K562 (cell line): ENCODE results near the gene SNX1. TPM values are rescaled to one million over a fixed set of nuclear protein-coding genes. Genes with fewer than 3 reads are reported as not detected.

Experiments used
- BRD9 ChIP-seq: fragments of 450-650 bp; IDR thresholded peaks from 2 replicates; pipeline ENCODE4 v1.6.1; 2018; ENCODE audit warnings: low read depth; ENCODE audit not compliant: partially characterized antibody
- E2F8 ChIP-seq: fragments of 450-650 bp; IDR thresholded peaks from 2 replicates; pipeline ENCODE4 v1.7.1; 2018; ENCODE audit warnings: mild to moderate bottlenecking, low read depth; ENCODE audit not compliant: partially characterized antibody
- FOXJ3 ChIP-seq: sonication (generic); formaldehyde crosslinking; IDR thresholded peaks from 2 replicates; pipeline ENCODE4 v1.4.0; 2020; ENCODE audit warnings: mild to moderate bottlenecking, missing genetic modification reagents
- GABPB1 ChIP-seq: sonication (generic); formaldehyde crosslinking; IDR thresholded peaks from 2 replicates; pipeline ENCODE4 v1.8.0; 2022; ENCODE audit warnings: mild to moderate bottlenecking, missing genetic modification reagents
- KDM4B ChIP-seq, 2 experiments: fragments of 450-650 bp in 1 of 2; sonication (generic) in 1 of 2; IDR thresholded peaks; 2 replicates each; pipeline ENCODE4 v1.6.1; 2016 to 2017; ENCODE audit warnings: borderline replicate concordance in 2 of 2, antibody characterized with exemption in 1 of 2, low read depth in 1 of 2, mild to moderate bottlenecking in 1 of 2
- KLF6 ChIP-seq: fragments of 250-450 bp; sonication (Bioruptor Pico); IDR thresholded peaks from 2 replicates; pipeline ENCODE4 v1.4.0; 2020; ENCODE audit warnings: mild to moderate bottlenecking, moderate library complexity, borderline replicate concordance
- NFE2 ChIP-seq: IDR thresholded peaks from 2 replicates; pipeline ENCODE4 v1.6.1; 2014; ENCODE audit warnings: antibody characterized with exemption, low read depth
- POU5F1 ChIP-seq: fragments of 150-350 bp; IDR thresholded peaks from 2 replicates; pipeline ENCODE4 v1.6.1; 2014; ENCODE audit warnings: borderline replicate concordance, low read length, low read depth, mild to moderate bottlenecking; ENCODE audit not compliant: partially characterized antibody
- REST ChIP-seq, 2 experiments: fragments of 450-650 bp; formaldehyde crosslinking in 1 of 2; IDR thresholded peaks; 2 replicates each; pipeline versions ENCODE4 v1.4.0 to v1.6.1; 2014 to 2020; ENCODE audit warnings: mild to moderate bottlenecking in 2 of 2, borderline replicate concordance in 1 of 2, low read depth in 1 of 2
- XRCC4 ChIP-seq: IDR thresholded peaks from one replicate; pipeline ENCODE4 v1.6.1; 2011; ENCODE audit not compliant: insufficient read depth, insufficient read length; ENCODE audit errors: extremely low read depth
- ZBTB17 ChIP-seq: fragments of 450-650 bp; formaldehyde crosslinking; IDR thresholded peaks from 2 replicates; pipeline ENCODE4 v1.4.0; 2020; ENCODE audit warnings: mild to moderate bottlenecking
- ZNF324 ChIP-seq: fragments of 250-450 bp; sonication (Bioruptor Pico); IDR thresholded peaks from 2 replicates; pipeline ENCODE4 v1.4.0; 2020; ENCODE audit warnings: mild to moderate bottlenecking
- ZNF384 ChIP-seq: IDR thresholded peaks from 2 replicates; pipeline ENCODE4 v1.6.1; 2012; ENCODE audit warnings: low read depth, low read length, improper control_type of control experiment
- polyA plus RNA-seq, 8 experiments: library from polyadenylated mRNA; depleted of rRNA in 4 of 8; stranded (reverse) in 5 of 8; unstranded in 3 of 8; fragments of >200 nt; fragmentation: Nextera tagmentation in 2 of 8; fragmentation: Illumina TruSeq in 1 of 8; extraction: Ambion mirVana in 2 of 8; extraction: Trizol in 1 of 8; gene quantifications; 2 replicates each; pipeline versions ENCODE4 v1.2.1 to v1.2.3, GENCODE V29; 2011 to 2014; ENCODE audit warnings: inconsistent platforms in 1 of 8, missing spikeins in 1 of 8
- total RNA-seq, 7 experiments: library from RNA; depleted of rRNA in 6 of 7; stranded (reverse); fragments of >200 nt in 6 of 7; fragmentation: Illumina TruSeq in 2 of 7; extraction: Trizol in 2 of 7; gene quantifications; 2 replicates each; pipeline versions ENCODE4 v1.2.1 to v1.2.3, GENCODE V29; 2011 to 2021; ENCODE audit warnings: low replicate concordance in 1 of 7
- TF ChIP-seq, protein P1 (sequence below): fragments of 250-450 bp; sonication (Bioruptor Pico); IDR thresholded peaks from 2 replicates; pipeline ENCODE4 v1.4.0; 2020; ENCODE audit warnings: borderline replicate concordance

SNX1 gene
- total and polyA plus RNA-seq, 9 of the 15 experiments (the other 6 are each of a cell fraction or from before 2014, with no cell fraction given) = 11.0 to 105 (median 59.9) TPM

GRCh38 chr15:64095795-64096667 lies at the start of gene SNX1 (continued):
- TF ChIP-seq ZNF384 = peak; percentile 80
- no peak for TF ChIP-seq XRCC4
- TF ChIP-seq FOXJ3 (CRISPR knock-in tag) = no peak
- 0 out of 4 replicates have a peak, but pooled peaks of 1 of the 2 experiments have one; percentile 47 for TF ChIP-seq KDM4B (IDR thresholded peaks at IDR 0.05; ENCODE audit: borderline replicate concordance in 2 of 2, low read depth in 1 of 2)
- peak; percentile 69 for TF ChIP-seq E2F8
- no peak for TF ChIP-seq BRD9
- TF ChIP-seq ZNF324 (CRISPR knock-in tag) = no peak
- peak; percentile 44; the same call in 1 of the 2 replicates for TF ChIP-seq KLF6 (CRISPR knock-in tag)
- no peak for TF ChIP-seq NFE2
- TF ChIP-seq, protein P1, sequence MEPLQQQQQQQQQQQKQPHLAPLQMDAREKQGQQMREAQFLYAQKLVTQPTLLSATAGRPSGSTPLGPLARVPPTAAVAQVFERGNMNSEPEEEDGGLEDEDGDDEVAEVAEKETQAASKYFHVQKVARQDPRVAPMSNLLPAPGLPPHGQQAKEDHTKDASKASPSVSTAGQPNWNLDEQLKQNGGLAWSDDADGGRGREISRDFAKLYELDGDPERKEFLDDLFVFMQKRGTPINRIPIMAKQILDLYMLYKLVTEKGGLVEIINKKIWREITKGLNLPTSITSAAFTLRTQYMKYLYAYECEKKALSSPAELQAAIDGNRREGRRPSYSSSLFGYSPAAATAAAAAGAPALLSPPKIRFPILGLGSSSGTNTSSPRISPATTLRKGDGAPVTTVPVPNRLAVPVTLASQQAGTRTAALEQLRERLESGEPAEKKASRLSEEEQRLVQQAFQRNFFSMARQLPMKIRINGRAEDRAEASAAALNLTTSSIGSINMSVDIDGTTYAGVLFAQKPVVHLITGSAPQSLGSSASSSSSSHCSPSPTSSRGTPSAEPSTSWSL (CRISPR knock-in tag) = no peak
- TF ChIP-seq REST (IDR thresholded peaks at IDR 0.05; ENCODE audit: borderline replicate concordance) = peak; percentile 96
- peak; percentile 90 for TF ChIP-seq REST (CRISPR knock-in tag; IDR thresholded peaks at IDR 0.05; ENCODE audit: low read depth)
- TF ChIP-seq POU5F1 = no peak
- no peak for TF ChIP-seq ZBTB17 (CRISPR knock-in tag)
- peak; percentile 96 for TF ChIP-seq GABPB1 (CRISPR knock-in tag)
